ENCODE results near the gene ATP6V1F.
A peak's percentile ranks its signal among the peaks of the same experiment; 100 is the strongest.

Gene ATP6V1F, protein sequence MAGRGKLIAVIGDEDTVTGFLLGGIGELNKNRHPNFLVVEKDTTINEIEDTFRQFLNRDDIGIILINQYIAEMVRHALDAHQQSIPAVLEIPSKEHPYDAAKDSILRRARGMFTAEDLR

GRCh38 chr7:128862571-128863432 lies at the start of gene ATP6V1F:
TSS of gene ATP6V1F (plus strand) at chr7:128862856. CDS start at chr7:128862905, 49 bp downstream.
- DNase-seq (ENCODE audit: low spot score), result peak; percentile 99

DNA sequence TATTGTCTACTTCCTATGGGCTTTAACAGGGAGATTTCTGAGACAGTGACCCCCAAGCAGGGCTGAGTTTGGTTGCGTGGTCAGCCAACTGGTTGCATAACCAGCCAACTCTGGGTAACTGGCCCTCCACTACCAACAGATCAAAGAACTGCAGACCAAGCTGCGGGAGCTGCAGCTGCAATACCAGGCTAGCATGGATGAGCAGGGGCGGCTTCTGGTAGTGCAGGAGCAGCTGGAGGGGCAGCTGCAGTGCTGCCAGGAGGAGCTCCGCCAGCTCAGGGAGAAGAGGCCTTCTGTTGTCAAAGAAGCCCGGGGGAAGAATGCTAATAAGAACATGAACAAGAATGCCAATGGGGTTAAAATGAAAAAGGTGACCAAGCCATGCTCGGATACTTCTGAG lies 48.2 kb upstream of the ATP6V1F start:
- no peak for DNase-seq (ENCODE audit: low spot score)

DNA sequence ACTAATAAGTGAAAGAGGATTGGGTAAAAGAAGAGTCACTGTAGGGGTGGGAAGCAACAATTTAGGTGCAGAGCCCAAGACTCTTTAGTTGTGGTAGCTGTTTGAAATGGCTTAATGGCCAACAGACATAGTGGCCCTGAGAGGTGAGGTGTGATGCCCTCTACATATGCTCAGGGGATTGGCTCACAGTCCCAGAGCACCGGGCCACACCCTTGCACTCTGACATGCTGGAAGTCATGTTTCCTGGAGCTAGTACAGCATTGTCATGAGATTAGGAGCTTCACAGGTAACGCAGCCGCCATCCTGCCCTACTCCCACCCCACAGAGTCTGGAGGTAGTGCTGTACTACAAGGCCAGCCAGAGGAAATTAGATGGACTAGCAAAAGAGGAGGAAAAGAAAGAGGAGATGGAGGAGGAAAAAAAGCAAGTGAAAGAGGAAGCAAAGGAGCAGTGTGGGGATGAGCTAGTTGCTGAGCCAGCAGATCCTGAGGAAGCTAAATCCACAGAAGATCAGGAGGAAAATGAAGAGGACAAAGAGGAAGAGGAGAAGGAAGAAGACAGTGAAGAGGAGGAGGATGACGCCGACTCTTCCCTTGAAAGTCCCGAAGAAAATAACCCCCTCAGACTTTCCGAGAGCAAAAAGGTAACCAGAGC lies 47.2 kb upstream of the ATP6V1F start:
- DNase-seq (ENCODE audit: low spot score), result no peak

- DNase-seq (ENCODE audit: low spot score), result no peak
These were observed 44.0 kb upstream of the ATP6V1F start for GRCh38 chr7:128818694-128819093.

GRCh38 chr7:128821724-128822123 lies 40.9 kb upstream of the ATP6V1F start:
- no peak for DNase-seq (ENCODE audit: low spot score)

GRCh38 chr7:128826512-128826911 lies 36.1 kb upstream of the ATP6V1F start:
- DNase-seq (ENCODE audit: low spot score), result no peak

- DNase-seq (ENCODE audit: low spot score), result no peak
These were observed 35.8 kb upstream of the ATP6V1F start for GRCh38 chr7:128826916-128827247.

DNA sequence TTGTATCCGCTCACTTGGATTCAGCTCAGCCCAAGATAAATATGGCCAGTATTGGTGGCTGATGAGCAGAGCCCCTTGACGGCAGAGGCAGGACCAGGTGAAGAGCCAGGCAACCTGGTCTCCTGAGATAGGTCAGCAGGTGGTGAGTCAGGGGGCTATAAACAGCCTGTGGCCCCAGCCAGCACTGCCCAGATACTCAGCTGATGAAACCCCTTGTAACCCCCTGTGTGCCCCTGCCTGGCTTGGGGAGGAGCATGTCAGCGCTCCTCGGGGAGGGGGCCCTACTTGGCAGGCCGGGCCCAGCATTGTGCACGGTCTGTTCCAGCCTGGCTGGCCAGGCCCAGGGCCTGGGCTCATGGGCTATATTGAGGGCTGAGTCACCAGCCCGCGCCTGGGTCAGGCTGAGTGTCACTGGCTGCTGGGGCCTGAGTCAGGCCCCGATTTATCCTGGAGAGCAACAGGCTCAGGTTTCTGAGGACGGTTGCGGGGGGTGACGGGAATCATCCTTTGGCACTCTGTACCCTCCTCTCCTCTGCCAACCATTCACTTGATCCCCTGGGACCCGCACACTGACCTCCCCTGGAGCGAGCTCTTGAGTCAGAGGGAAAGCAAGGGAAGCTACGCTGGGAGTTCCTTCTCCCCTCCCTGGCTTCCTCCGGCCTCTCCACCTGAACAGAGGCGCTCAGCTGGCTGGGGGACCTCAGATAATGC lies 35.3 kb upstream of the ATP6V1F start:
- DNase-seq (ENCODE audit: low spot score), result no peak

DNA sequence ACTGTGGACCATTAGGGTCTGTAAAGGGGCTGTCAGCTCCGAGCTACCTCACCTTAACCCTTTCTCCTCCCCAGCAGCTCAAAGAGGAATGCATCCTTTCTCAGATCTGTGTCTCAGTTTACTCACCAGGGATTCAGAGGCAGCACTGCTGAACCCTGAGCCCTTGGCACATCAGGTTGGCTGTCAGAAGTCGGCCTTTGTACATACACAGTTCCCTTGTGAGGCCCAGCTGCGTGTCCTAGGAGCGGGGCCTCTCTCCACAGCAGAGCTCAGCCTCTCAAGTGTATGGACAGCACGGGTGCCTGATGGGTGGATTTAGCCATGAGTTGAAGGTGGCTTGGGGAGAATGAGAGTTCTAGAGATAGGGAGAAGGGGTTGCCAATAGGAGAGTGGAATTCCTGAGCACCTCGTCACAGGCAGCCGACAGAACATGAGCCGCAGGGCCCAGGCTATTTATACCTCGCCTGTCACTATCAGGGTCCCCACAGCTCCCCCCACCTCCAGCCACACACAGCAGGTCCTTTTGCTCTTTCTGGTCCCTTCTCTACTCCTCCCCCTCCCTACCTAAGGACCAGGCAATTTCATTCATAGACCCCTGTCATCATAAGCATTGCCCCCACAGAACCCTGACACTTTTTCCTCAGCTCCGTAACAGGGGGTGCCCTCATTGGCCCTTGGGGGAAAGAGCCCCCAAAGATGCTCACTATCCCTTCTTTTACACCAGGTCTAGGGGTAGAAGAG lies 34.5 kb upstream of the ATP6V1F start:
- DNase-seq (ENCODE audit: low spot score), result no peak

DNA sequence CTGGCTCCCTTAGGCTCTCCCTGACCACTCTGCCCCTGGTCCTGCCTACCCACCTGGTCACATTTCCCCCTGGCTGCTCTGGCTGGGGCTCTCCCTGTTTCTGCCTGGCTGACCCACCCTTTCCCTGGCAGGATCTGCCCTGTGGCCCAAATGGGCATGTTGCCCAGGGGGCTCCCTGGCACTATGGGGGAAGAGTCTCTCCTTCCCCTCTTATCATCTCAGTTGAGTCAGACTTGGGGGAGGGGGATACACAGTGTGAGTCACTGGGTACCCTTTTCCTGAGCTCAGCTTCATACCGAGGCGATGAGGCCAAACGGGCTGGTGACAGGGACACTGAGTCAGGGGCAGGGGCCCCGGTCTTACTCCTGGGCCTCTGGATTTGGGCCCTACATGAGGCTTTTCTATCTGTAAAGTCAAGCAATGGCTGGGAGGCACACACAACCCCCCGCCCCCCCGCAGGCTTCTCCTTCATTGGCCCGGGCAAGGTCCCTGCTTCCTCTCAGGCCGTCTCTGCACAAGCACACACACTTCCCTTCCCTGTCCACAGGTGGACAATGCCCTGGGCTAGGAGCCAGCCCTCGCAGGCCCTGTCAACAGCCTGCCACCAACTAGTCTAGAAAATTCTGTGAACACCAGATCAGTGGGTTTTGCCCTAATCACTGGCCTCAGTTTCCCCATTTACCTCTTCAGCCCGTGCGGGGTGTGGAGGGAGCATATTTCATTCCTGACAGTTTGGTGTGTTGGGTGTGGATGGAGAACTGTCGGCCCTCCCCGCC lies 33.1 kb upstream of the ATP6V1F start:
- no peak for DNase-seq (ENCODE audit: low spot score)

DNA sequence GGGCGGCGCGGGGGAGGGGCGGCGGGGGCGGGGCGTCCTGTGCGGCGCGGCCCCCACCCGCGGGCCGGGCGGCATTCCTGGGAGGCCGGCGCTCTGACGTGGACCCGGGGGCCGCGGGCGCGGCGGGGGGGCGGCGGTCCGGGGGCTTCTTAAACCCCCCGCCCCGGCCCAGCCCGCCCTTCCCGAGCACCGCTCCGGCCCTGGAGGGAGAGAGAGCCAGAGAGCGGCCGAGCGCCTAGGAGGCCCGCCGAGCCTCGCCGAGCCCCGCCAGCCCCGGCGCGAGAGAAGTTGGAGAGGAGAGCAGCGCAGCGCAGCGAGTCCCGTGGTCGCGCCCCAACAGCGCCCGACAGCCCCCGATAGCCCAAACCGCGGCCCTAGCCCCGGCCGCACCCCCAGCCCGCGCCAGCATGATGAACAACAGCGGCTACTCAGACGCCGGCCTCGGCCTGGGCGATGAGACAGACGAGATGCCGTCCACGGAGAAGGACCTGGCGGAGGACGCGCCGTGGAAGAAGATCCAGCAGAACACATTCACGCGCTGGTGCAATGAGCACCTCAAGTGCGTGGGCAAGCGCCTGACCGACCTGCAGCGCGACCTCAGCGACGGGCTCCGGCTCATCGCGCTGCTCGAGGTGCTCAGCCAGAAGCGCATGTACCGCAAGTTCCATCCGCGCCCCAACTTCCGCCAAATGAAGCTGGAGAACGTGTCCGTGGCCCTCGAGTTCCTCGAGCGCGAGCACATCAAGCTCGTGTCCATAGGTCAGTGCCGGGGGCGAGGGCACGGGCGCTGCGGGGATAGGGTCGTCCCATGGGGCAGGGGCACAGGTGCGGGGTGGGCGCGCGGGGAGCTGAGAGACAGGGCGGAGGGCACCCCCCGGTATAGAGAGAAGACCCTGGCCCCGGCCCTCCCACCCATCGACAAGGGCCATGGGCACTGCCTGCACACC lies 32.2 kb upstream of the ATP6V1F start, which contains the start of gene FLNC:
FLNC (plus strand) TSS at position 176 of the 947 bp plus-strand sequence; CDS start at position 408, 232 bp downstream.
- peak; percentile 13 for DNase-seq (ENCODE audit: low spot score)

DNA sequence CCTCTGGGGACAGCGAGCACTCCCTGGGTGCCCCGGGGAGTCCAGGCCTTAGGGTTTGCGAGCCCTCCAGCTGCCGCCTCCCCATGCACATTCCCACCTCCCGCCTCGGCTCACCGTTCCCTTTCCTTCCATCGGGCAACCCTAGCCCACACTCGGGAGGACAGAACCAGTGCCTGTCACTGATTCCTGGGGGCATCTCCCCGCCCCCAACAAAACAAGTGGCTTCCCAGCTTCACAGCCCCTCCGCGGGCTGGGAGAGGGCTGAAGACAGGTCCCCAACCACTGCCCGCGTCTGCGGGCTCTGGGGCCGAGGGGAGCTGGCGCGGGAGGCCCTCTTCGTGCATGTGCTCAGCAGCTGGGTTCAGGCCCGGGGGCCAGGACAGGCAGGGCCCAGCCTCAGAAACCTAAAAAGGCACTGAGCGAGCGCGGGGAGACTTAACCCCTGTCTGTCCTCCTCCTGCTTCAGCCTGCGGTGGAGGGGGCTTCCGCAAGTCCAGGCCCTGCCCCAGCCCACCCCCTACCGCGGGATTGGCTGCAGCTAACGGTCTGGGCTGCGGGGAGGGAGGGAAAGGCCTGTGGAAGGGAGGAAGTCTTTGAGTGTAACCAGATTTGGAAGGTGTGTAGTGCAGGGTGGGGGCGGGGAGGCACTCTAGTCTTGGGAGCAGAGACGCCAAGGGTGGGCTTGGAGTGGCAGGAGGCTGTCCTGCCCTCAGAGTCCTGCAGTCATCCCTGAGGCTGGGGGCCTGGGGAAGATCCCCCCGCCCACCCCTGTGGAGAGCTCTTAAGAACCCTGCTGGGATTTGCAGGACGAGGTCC lies 31.3 kb upstream of the ATP6V1F start:
- no peak for DNase-seq (ENCODE audit: low spot score)

DNA sequence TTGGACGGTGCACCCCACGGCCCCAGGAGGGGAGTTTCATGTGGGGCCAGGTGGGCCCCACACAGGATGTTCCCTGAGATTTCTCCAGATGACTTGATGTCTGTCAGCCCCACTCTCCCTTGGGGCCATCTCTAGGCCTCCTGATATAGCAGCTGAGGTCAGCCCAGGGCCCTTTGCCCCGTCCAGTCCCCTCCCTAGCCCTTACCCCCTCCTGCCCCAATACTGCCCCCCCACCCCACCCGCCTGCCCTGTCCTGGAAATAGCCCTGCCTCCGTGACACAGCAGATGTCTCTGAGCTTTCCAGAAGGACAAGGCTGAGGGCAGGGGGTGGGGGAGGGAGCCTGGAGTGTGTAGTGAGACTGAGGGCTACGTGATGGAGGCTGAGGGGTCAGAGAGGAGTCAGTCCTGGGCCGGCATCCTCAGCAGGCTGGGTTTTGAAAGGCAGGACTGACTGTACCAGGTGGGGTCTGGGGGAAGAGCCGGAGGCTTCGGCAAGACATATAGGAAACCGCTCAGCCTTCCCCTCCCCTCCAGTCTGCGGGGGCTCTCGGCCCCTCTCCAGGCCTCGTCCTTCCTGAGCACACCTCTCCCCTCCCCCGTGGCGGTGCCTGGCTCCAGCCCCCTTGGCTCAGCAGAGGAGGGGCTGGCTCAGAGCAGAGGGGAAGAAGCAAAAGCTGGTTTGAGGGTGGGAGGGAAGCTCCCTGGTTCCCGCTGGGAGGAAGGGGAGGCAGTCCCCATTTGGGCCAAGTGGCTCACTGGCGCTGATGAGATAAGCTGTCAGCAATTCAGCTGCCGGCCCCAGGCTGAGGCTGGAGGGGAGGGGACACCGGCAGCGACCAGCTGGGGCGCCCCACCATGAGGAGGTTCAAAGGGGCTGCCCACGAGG lies 30.4 kb upstream of the ATP6V1F start:
- no peak for DNase-seq (ENCODE audit: low spot score)

DNA sequence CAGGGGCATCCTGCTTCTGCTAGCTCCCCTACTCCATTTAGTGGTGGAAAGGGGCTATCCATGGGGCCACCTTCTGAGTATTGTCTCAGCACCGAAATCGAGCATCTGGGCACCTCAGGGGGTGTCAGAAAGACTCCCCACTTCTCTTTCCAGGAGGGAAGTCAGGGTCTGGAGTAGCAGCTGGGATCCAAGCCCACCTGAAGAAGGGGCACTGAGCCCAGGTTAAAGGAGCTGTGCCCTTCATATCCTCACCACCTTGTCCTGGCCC lies 29.8 kb upstream of the ATP6V1F start:
- DNase-seq (ENCODE audit: low spot score), result no peak

DNA sequence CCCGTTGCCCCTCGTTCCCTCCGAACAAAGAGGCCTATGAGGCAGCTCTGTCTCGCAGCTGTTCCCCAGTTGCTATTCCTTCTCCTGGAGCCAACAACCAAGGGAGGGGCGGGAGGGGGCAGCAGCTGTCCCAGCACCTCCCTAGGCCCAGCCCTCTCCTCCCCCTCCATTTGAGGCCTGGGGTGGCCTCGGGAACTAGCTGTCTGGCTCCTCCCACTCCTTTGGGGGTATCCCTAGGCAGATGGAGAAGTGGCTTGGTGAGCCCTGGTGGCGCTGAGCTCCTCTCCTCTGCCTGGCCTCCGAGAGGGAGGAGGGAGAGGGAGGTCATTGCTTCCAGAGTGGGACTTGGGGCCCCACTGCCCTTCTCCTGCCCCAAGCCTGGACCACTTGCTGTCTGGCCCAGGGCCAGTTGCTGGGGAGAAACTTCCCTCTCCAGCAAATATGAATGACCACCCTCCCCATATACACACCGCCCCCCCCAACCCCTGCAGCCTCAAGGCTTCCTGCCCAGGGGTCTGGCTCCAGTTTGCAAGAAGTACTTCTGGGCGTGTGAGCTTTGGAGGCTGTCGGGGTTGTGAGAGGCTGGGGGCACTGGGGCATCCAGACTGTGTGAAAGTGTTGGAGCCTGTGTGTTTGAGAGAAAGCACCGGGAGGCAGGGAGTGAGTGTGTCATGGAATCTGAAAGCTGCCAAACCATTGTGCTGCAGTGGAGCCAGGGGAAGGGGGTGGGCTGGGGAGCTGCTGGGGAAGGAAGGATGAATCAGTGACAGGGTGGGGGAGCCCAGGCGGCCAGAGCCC lies 29.3 kb upstream of the ATP6V1F start:
- DNase-seq (ENCODE audit: low spot score), result no peak

- DNase-seq (ENCODE audit: low spot score), result no peak
These were observed 28.7 kb upstream of the ATP6V1F start for GRCh38 chr7:128833946-128834325.

GRCh38 chr7:128835231-128835751 lies 27.4 kb upstream of the ATP6V1F start:
- no peak for DNase-seq (ENCODE audit: low spot score)

Measured in CD4-positive, alpha-beta T cell treated with Interleukin-2 at 100 ng/mL for 4 hours (primary cell).